H9 (cell line): ENCODE results near the gene PRAF2. TPM values are rescaled to one million over a fixed set of nuclear protein-coding genes. Genes with fewer than 3 reads are reported as not detected.

Experiments used
- DNase-seq: peaks from one replicate; pipeline ENCODE4 v3.0.0-alpha.2; 2017
- H2AFZ ChIP-seq: one replicate; pipeline ENCODE4 v1.6.1; 2013; ENCODE audit warnings: mild to moderate bottlenecking, low read length, control low read depth, moderate library complexity
- H2AK5ac ChIP-seq: 2 replicates; pipeline ENCODE4 v1.6.1; 2013; ENCODE audit warnings: low read length, control low read depth, mixed read lengths; ENCODE audit not compliant: insufficient read length
- H2BK120ac ChIP-seq: one replicate; pipeline ENCODE4 v1.6.1; 2013; ENCODE audit warnings: low read depth, mild to moderate bottlenecking, low read length, control low read depth, inconsistent platforms; ENCODE audit not compliant: poor library complexity, severe bottlenecking
- H2BK12ac ChIP-seq: 2 replicates; pipeline ENCODE4 v1.6.1; 2013; ENCODE audit warnings: low read length, control low read depth, mixed read lengths, low read depth; ENCODE audit not compliant: insufficient read length
- H2BK15ac ChIP-seq: 2 replicates; pipeline ENCODE4 v1.6.1; 2013; ENCODE audit warnings: low read depth, low read length, control low read depth
- H2BK20ac ChIP-seq: one replicate; pipeline ENCODE4 v1.6.1; 2013; ENCODE audit warnings: low read depth, mild to moderate bottlenecking, low read length, control low read depth, inconsistent platforms; ENCODE audit not compliant: poor library complexity, severe bottlenecking
- H2BK5ac ChIP-seq: 2 replicates; pipeline ENCODE4 v1.6.1; 2013; ENCODE audit warnings: low read length, control low read depth, mixed read lengths; ENCODE audit not compliant: insufficient read length
- H3K14ac ChIP-seq: 2 replicates; pipeline ENCODE4 v1.6.1; 2013; ENCODE audit warnings: low read length, control low read depth; ENCODE audit not compliant: insufficient read depth
- H3K18ac ChIP-seq: 2 replicates; pipeline ENCODE4 v1.6.1; 2013; ENCODE audit warnings: low read depth, mild to moderate bottlenecking, mixed read lengths, low read length, control low read depth; ENCODE audit not compliant: insufficient read length
- H3K23ac ChIP-seq: 2 replicates; pipeline ENCODE4 v1.6.1; 2013; ENCODE audit warnings: low read length, control low read depth, mixed read lengths, low read depth; ENCODE audit not compliant: insufficient read length
- H3K23me2 ChIP-seq: 2 replicates; pipeline ENCODE4 v1.6.1; 2013; ENCODE audit warnings: low read depth, mild to moderate bottlenecking, mixed read lengths, low read length, control low read depth; ENCODE audit not compliant: insufficient read length, poor library complexity, severe bottlenecking
- H3K27ac ChIP-seq: 2 replicates; pipeline ENCODE4 v1.5.1; 2013; ENCODE audit warnings: low read length, control low read depth, mixed read lengths, low read depth; ENCODE audit not compliant: insufficient read length
- H3K27me3 ChIP-seq: 2 replicates; pipeline ENCODE4 v1.6.1; 2013; ENCODE audit warnings: low read length, control low read depth, inconsistent platforms; ENCODE audit not compliant: insufficient read depth
- H3K4ac ChIP-seq: 2 replicates; pipeline ENCODE4 v1.6.1; 2013; ENCODE audit warnings: low read depth, mild to moderate bottlenecking, control low read depth, inconsistent platforms, low read length, moderate library complexity
- H3K4me1 ChIP-seq: 2 replicates; pipeline ENCODE4 v1.6.1; 2013; ENCODE audit warnings: low read length, control low read depth, inconsistent platforms; ENCODE audit not compliant: insufficient read depth
- H3K4me2 ChIP-seq: 2 replicates; pipeline ENCODE4 v1.6.1; 2013; ENCODE audit warnings: low read length, control low read depth, mixed read lengths; ENCODE audit not compliant: insufficient read length, insufficient read depth
- H3K56ac ChIP-seq: 2 replicates; pipeline ENCODE4 v1.6.1; 2013; ENCODE audit warnings: low read depth, mild to moderate bottlenecking, mixed read lengths, low read length, control low read depth; ENCODE audit not compliant: insufficient read length
- H3K79me1 ChIP-seq: 2 replicates; pipeline ENCODE4 v1.6.1; 2013; ENCODE audit warnings: low read depth, mild to moderate bottlenecking, moderate library complexity, low read length, control low read depth, inconsistent platforms; ENCODE audit not compliant: insufficient read depth, poor library complexity, severe bottlenecking
- H3K79me2 ChIP-seq: 2 replicates; pipeline ENCODE4 v1.6.1; 2013; ENCODE audit warnings: low read length, control low read depth, inconsistent platforms; ENCODE audit not compliant: insufficient read depth
- H3K9ac ChIP-seq: 2 replicates; pipeline ENCODE4 v1.6.1; 2013; ENCODE audit warnings: low read length, control low read depth, mixed read lengths; ENCODE audit not compliant: insufficient read length; ENCODE audit errors: extremely low read depth
- H3K9me3 ChIP-seq: one replicate; pipeline ENCODE4 v1.6.1; 2013; ENCODE audit warnings: low read depth, low read length, inconsistent platforms; ENCODE audit not compliant: control insufficient read depth
- H3T11ph ChIP-seq: one replicate; pipeline ENCODE4 v1.6.1; 2013; ENCODE audit warnings: mild to moderate bottlenecking, low read length, control low read depth, inconsistent platforms
- H4K20me1 ChIP-seq: one replicate; pipeline ENCODE4 v1.6.1; 2013; ENCODE audit not compliant: control insufficient read depth, insufficient read length, insufficient read depth
- H4K5ac ChIP-seq: 2 replicates; pipeline ENCODE4 v1.6.1; 2013; ENCODE audit warnings: low read depth, mild to moderate bottlenecking, mixed read lengths, low read length, control low read depth; ENCODE audit not compliant: insufficient read length
- H4K8ac ChIP-seq: replicated peaks from 2 replicates; pipeline ENCODE4 v1.6.1; 2013; ENCODE audit warnings: low read length, control low read depth, mixed read lengths, low read depth; ENCODE audit not compliant: insufficient read length
- H4K91ac ChIP-seq: 2 replicates; pipeline ENCODE4 v1.6.1; 2013; ENCODE audit warnings: low read depth, mild to moderate bottlenecking, moderate library complexity, mixed read lengths, low read length, control low read depth; ENCODE audit not compliant: insufficient read length
- H3K27ac Mint-ChIP-seq, 3 experiments: 2 replicates in 2 of 3; 3 replicates in 1 of 3; pipeline ENCODE4 v1.8.0; 2020 to 2021; ENCODE audit warnings: mixed read lengths in 3 of 3, mild to moderate bottlenecking in 1 of 3, moderate library complexity in 1 of 3
- H3K27me3 Mint-ChIP-seq: 2 replicates; pipeline ENCODE4 v1.8.0; 2021; ENCODE audit warnings: low read depth, mild to moderate bottlenecking, moderate library complexity, mixed read lengths
- H3K36me3 Mint-ChIP-seq, 3 experiments: 2 replicates in 2 of 3; 3 replicates in 1 of 3; pipeline ENCODE4 v1.8.0; 2020 to 2021; ENCODE audit warnings: low read depth in 3 of 3, mixed read lengths in 3 of 3; ENCODE audit not compliant: insufficient read depth in 1 of 3
- H3K4me1 Mint-ChIP-seq, 2 experiments: 2 replicates each; pipeline ENCODE4 v1.8.0; 2020; ENCODE audit warnings: mixed read lengths in 2 of 2
- H3K4me3 Mint-ChIP-seq, 2 experiments: 2 replicates in 1 of 2; 3 replicates in 1 of 2; pipeline ENCODE4 v1.8.0; 2020 to 2021; ENCODE audit warnings: mild to moderate bottlenecking in 2 of 2, mixed read lengths in 2 of 2, moderate library complexity in 1 of 2
- H3K9me3 Mint-ChIP-seq, 2 experiments: 2 replicates in 1 of 2; 3 replicates in 1 of 2; pipeline ENCODE4 v1.8.0; 2020; ENCODE audit warnings: mild to moderate bottlenecking in 2 of 2, mixed read lengths in 2 of 2, moderate library complexity in 1 of 2
- WGBS: extraction: QIAGEN DNeasy Blood & Tissue Kit; methylation state at CpG from one replicate; pipeline ENCODE4 v1.1.7; 2013; ENCODE audit warnings: missing lambda C conversion rate, low lambda C conversion rate, mixed read lengths; ENCODE audit not compliant: insufficient read length; ENCODE audit errors: extremely low coverage; 5-methylcytosine and 5-hydroxymethylcytosine counted together
- total RNA-seq: library from RNA; stranded (reverse); gene quantifications from 2 replicates; pipeline ENCODE4 v1.2.1, GENCODE V29; 2021
- TF ChIP-seq, protein P1 (sequence below): fragments of 200-600 bp; sonication (generic); conservative IDR thresholded peaks from 3 replicates; pipeline ENCODE4 v1.8.0; 2021; ENCODE audit warnings: antibody characterized with exemption, mild to moderate bottlenecking

The PRAF2 gene
- total RNA-seq, 1 experiment from 2014 or later: 13.4 TPM

DNA sequence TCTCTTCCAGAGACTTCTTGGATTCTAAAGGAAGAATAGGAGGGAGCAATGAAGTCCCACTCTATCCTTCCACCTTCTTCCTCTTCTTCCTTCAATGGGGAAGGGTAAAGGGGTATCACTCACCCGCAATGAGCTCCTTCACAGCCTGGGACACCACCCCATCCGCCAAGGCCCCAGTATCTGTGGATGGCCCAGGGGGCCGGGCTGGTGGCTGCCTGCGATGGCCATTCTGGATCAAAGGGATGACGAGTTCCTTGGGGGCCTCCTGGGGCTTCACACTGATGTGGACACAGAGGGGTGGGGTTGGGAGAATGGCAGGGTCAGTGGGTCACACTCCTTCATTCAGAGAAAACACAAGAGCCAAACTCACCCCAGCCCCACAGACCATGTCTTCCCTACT is 48.7 kb upstream of the PRAF2 start:
- Histone ChIP-seq H3K79me1 (peaks cover 9% of the 10 kb centered on the region), H3K27ac (no peak overlapping the region), H3K79me2 (no peaks in the 10 kb centered on the region), H3K9ac (peak overlapping the region; percentile 89), H3T11ph (no peak overlapping the region), H3K14ac (no peak overlapping the region), H2BK15ac (no peak overlapping the region), H3K4ac (no peak overlapping the region), H4K20me1 (no peaks in the 10 kb centered on the region), H4K91ac (no peak overlapping the region), H3K56ac (no peak overlapping the region), H2BK20ac (no peak overlapping the region), H3K9me3 (peaks cover 10% of the 10 kb centered on the region), H3K23ac (no peak overlapping the region), H3K23me2 (peaks cover 4% of the 10 kb centered on the region), H2BK120ac (no peak overlapping the region), H2AK5ac (no peak overlapping the region), H4K8ac (no peak overlapping the region), H3K27me3 (no peaks in the 10 kb centered on the region), H3K18ac (no peak overlapping the region), H4K5ac (no peak overlapping the region), H2BK12ac (no peak overlapping the region), H2BK5ac (no peak overlapping the region), H3K4me2 (peak overlapping the region; percentile 91), H2AFZ (no peak overlapping the region), H3K4me1 (no peaks in the 10 kb centered on the region)
- TF ChIP-seq, protein P1, sequence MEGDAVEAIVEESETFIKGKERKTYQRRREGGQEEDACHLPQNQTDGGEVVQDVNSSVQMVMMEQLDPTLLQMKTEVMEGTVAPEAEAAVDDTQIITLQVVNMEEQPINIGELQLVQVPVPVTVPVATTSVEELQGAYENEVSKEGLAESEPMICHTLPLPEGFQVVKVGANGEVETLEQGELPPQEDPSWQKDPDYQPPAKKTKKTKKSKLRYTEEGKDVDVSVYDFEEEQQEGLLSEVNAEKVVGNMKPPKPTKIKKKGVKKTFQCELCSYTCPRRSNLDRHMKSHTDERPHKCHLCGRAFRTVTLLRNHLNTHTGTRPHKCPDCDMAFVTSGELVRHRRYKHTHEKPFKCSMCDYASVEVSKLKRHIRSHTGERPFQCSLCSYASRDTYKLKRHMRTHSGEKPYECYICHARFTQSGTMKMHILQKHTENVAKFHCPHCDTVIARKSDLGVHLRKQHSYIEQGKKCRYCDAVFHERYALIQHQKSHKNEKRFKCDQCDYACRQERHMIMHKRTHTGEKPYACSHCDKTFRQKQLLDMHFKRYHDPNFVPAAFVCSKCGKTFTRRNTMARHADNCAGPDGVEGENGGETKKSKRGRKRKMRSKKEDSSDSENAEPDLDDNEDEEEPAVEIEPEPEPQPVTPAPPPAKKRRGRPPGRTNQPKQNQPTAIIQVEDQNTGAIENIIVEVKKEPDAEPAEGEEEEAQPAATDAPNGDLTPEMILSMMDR: no peak
- DNase-seq: no peak
- WGBS: no CpG with 5 or more reads among the region's 5 CpGs
- Mint-ChIP-seq H3K27ac (peak overlapping the region in 1 of 3 experiments; percentile 99; a peak in 1 of 7 replicates), H3K27me3 (no peaks in the 10 kb centered on the region; the same call in 1 of the 2 replicates), H3K9me3 (peaks cover 63 to 71% of the 10 kb centered on the region in 2 experiments), H3K4me1 (peaks cover 4 to 7% of the 10 kb centered on the region in 2 experiments), H3K36me3 (peaks cover 19 to 39% (median 37%) of the 10 kb centered on the region in 3 experiments), H3K4me3 (peak overlapping the region; percentile 91 to 93)
